AML-193 (cell line): ENCODE measurements around the gene ABCC2.
"Not testable (repeated sequence)": the region's sequence is repeated elsewhere in the genome, so short reads cannot be mapped to it uniquely, and the experiment has no call there.

Experiments used
- DNase-seq, 2 experiments: peaks; one replicate each; lab custom pipeline; 2025; lab: John Stamatoyannopoulos, UW

The ABCC2 gene

GRCh38 chr10:99782447-99783286 lies at the start of gene ABCC2:
Gene ABCC2, plus strand, starts transcription at chr10:99782640. Its CDS starts 205 bp downstream, at chr10:99782845.
- no peak for DNase-seq

GRCh38 chr10:99733366-99733765 lies 49.1 kb upstream of the ABCC2 start:
- no peak for DNase-seq

- not testable (repeated sequence) for DNase-seq
These were observed 48.3 kb upstream of the ABCC2 start for GRCh38 chr10:99734111-99734510.

GRCh38 chr10:99740260-99740659 lies 42.2 kb upstream of the ABCC2 start:
- no peak for DNase-seq

GRCh38 chr10:99740933-99741559 lies 41.4 kb upstream of the ABCC2 start:
- DNase-seq = no peak

- no peak for DNase-seq
These were observed 40.2 kb upstream of the ABCC2 start for GRCh38 chr10:99742254-99742653.

GRCh38 chr10:99742701-99743100 lies 39.7 kb upstream of the ABCC2 start:
- DNase-seq = no peak

- DNase-seq = no peak
These were observed 38.6 kb upstream of the ABCC2 start for GRCh38 chr10:99743841-99744240.

GRCh38 chr10:99746166-99746565 lies 36.3 kb upstream of the ABCC2 start:
- DNase-seq = not testable (repeated sequence)

GRCh38 chr10:99748823-99749451 lies 33.5 kb upstream of the ABCC2 start:
- DNase-seq = no peak

GRCh38 chr10:99750641-99751040 lies 31.8 kb upstream of the ABCC2 start:
- DNase-seq = no peak

- DNase-seq = no peak
These were observed 27.8 kb upstream of the ABCC2 start for GRCh38 chr10:99754670-99755069.

GRCh38 chr10:99756159-99756558 lies 26.3 kb upstream of the ABCC2 start:
- DNase-seq = no peak

- no peak for DNase-seq
These were observed 24.1 kb upstream of the ABCC2 start for GRCh38 chr10:99758211-99758891.

GRCh38 chr10:99760321-99760720 lies 22.1 kb upstream of the ABCC2 start:
- DNase-seq = no peak

GRCh38 chr10:99761365-99761764 lies 21.1 kb upstream of the ABCC2 start:
- no peak for DNase-seq

- no peak for DNase-seq
These were observed 16.7 kb upstream of the ABCC2 start for GRCh38 chr10:99765672-99766301.

GRCh38 chr10:99766302-99766681 lies 16.1 kb upstream of the ABCC2 start:
- DNase-seq = no peak

GRCh38 chr10:99767901-99768300 lies 14.5 kb upstream of the ABCC2 start:
- DNase-seq = no peak

- DNase-seq = no peak
These were observed 13.9 kb upstream of the ABCC2 start for GRCh38 chr10:99768556-99768955.

- no peak for DNase-seq
These were observed 12.7 kb upstream of the ABCC2 start for GRCh38 chr10:99769706-99770105.
